Sigmoid colon (tissue), 7 donors: Measurements from ENCODE around the gene ANGEL2. TPM values are rescaled to one million over a fixed set of nuclear protein-coding genes. Genes with fewer than 3 reads are reported as not detected.

Experiments used
- DNase-seq: peaks from one replicate; pipeline ENCODE4 v3.0.0-alpha.2; 2019
- H3K27ac ChIP-seq, 4 donors: fragments of 200-600 bp; sonication (generic); one replicate each; pipeline ENCODE4 v1.5.1; 2016 to 2019; ENCODE audit warnings: mild to moderate bottlenecking in 1 of 4
- H3K27me3 ChIP-seq, 3 donors: fragments of 200-600 bp; sonication (generic); one replicate each; pipeline ENCODE4 v1.5.1; 2019; ENCODE audit warnings: mild to moderate bottlenecking in 1 of 3
- H3K36me3 ChIP-seq, 4 donors: fragments of 200-600 bp; sonication (generic); one replicate each; pipeline ENCODE4 v1.5.1; 2016 to 2019
- H3K4me1 ChIP-seq, 4 donors: fragments of 200-600 bp; sonication (generic); one replicate each; pipeline ENCODE4 v1.5.1; 2017 to 2019
- H3K4me3 ChIP-seq, 4 donors: fragments of 200-600 bp; sonication (generic); one replicate each; pipeline ENCODE4 v1.5.1; 2017 to 2019; ENCODE audit warnings: mild to moderate bottlenecking in 2 of 4, moderate library complexity in 1 of 4
- H3K9me3 ChIP-seq, 4 donors: fragments of 200-600 bp in 3 of 4; sonication (generic) in 3 of 4; one replicate each; pipeline versions ENCODE4 v1.5.1 to v1.6.1; 2013 to 2019
- EP300 ChIP-seq, 4 donors: sonication (generic); formaldehyde crosslinking; IDR thresholded peaks; one replicate each; pipeline ENCODE4 v1.6.1; 2017; ENCODE audit warnings: antibody characterized with exemption in 4 of 4
- POLR2A ChIP-seq, 2 donors: fragments of 450-650 bp; IDR thresholded peaks; one replicate each; pipeline ENCODE4 v1.6.1; 2016; ENCODE audit warnings: antibody characterized with exemption in 2 of 2, mild to moderate bottlenecking in 2 of 2, moderate library complexity in 2 of 2
- POLR2AphosphoS5 ChIP-seq, 4 donors: sonication (generic); formaldehyde crosslinking; IDR thresholded peaks; one replicate each; pipeline ENCODE4 v1.6.1; 2017; ENCODE audit warnings: antibody characterized with exemption in 4 of 4
- WGBS, 2 donors: extraction: QIAGEN DNeasy Blood & Tissue Kit; methylation state at CpG; one replicate each; pipeline ENCODE4 v1.1.7; 2013; 5-methylcytosine and 5-hydroxymethylcytosine counted together
- intact Hi-C: fragments of 100-400 bp; cut with DNase I; formaldehyde crosslinking; loops from one replicate; pipeline ENCODE4 v1.15.1; 2023
- polyA plus RNA-seq, 3 donors: library from polyadenylated mRNA; stranded (reverse); fragments of 200-250 nt; gene quantifications; one replicate each; pipeline ENCODE4 v1.2.3, GENCODE V29; 2013
- total RNA-seq, 4 donors: library from RNA; depleted of rRNA; stranded (reverse); fragments of >200 nt; gene quantifications; one replicate each; pipeline ENCODE4 v1.1.0, GENCODE V29; 2016
- TF ChIP-seq, protein P1 (sequence below), 4 experiments: fragments of 450-650 bp in 3 of 4; fragments of 200-600 bp in 1 of 4; IDR thresholded peaks; one replicate each; pipeline ENCODE4 v1.5.1; 2016 to 2019; ENCODE audit warnings: antibody characterized with exemption in 4 of 4, mild to moderate bottlenecking in 3 of 4, moderate library complexity in 2 of 4
- donor health status: healthy with polysubstance abuse.
- donor health status: Bipolar disorder and iron deficiency.
- donor health status: healthy.

The ANGEL2 gene
- total and polyA plus RNA-seq, 7 donors, result 10.8 to 57.8 (median 37.9) TPM

DNA sequence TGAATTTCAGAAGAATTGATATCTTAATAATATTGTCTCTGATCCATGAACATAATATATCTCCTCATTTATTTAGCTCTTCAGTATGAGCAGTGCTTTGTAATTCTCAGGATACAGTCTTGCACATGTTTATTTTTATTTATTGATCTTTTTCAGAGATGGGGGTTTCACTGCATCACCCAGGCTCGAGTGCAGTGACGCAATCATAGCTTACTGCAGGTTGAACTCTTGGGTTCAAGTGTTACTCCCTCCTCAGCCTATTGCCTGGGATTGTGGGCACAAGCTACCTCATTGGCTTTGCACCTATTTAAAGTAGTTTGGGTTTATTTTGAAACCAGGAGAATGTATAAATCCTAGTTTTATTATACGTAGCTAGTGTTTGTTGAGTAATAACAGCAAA, 40.1 kb upstream of the ANGEL2 start:
- H3K9me3 ChIP-seq, result no peaks in the 10 kb centered on the region
- H3K27me3 ChIP-seq, result no peaks in the 10 kb centered on the region
- H3K36me3 ChIP-seq, result no peaks in the 10 kb centered on the region
- TF ChIP-seq, protein P1, sequence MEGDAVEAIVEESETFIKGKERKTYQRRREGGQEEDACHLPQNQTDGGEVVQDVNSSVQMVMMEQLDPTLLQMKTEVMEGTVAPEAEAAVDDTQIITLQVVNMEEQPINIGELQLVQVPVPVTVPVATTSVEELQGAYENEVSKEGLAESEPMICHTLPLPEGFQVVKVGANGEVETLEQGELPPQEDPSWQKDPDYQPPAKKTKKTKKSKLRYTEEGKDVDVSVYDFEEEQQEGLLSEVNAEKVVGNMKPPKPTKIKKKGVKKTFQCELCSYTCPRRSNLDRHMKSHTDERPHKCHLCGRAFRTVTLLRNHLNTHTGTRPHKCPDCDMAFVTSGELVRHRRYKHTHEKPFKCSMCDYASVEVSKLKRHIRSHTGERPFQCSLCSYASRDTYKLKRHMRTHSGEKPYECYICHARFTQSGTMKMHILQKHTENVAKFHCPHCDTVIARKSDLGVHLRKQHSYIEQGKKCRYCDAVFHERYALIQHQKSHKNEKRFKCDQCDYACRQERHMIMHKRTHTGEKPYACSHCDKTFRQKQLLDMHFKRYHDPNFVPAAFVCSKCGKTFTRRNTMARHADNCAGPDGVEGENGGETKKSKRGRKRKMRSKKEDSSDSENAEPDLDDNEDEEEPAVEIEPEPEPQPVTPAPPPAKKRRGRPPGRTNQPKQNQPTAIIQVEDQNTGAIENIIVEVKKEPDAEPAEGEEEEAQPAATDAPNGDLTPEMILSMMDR (IDR thresholded peaks at IDR 0.05), result no peak
- TF ChIP-seq EP300 (IDR thresholded peaks at IDR 0.05), result no peak
- no peak for TF ChIP-seq POLR2AphosphoS5 (IDR thresholded peaks at IDR 0.05)
- TF ChIP-seq POLR2A (IDR thresholded peaks at IDR 0.05), result no peak
- intact Hi-C loops, result no loop called here
- no peak overlapping the region for H3K4me3 ChIP-seq
- DNase-seq, result no peak
- WGBS, 2 donors, result 79 to 85% methylated on average over 3 of the region's 3 CpGs
- peaks cover 0 to 20% (median 10%) of the 10 kb centered on the region in 4 donors for H3K4me1 ChIP-seq
- no peak overlapping the region for H3K27ac ChIP-seq

DNA sequence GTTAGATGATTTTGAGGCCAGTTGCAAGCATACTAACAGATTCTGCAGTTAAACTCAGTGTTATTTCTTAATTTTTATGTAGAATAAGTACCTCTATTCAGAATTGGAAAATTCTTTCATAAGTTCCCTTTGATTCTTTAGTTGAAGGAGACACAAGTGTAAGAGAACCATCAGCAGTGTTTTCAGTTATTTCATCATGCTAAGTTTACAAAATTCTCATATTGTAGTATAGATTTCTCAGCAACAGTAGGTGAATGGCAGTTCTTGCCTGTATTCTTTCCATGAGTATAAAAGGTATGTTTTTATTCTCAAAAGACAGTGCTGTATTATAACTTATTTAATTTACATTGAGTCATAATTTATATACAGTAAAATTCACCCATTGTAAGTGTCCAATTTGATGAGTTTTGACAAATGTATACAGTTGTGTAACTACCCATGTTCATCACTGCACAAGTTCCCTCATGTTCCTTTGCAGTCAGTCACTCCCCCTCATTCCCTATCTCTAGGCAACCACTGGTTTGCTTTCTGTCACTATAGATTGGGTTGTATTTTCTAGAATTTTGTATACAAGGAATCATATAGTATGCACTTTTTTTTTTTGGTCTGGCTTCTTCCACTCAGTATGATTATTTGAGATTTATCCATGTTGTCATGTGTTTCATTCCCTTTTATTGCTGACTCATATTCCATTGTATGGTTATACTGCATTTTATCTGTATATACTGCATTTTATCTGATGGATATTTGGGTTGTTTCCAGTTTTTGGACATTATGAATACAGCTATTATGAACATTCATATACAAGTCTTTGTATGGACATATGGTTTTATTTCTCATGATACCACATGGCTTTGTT, 39.3 kb upstream of the ANGEL2 start:
- no peak overlapping the region for H3K4me3 ChIP-seq
- H3K36me3 ChIP-seq, result no peaks in the 10 kb centered on the region
- no peak overlapping the region for H3K27ac ChIP-seq
- H3K4me1 ChIP-seq, result peaks cover 0 to 25% (median 10%) of the 10 kb centered on the region in 4 donors
- intact Hi-C loops, result no loop called here
- H3K27me3 ChIP-seq, result no peaks in the 10 kb centered on the region
- TF ChIP-seq EP300 (IDR thresholded peaks at IDR 0.05) (no peak), POLR2AphosphoS5 (IDR thresholded peaks at IDR 0.05) (no peak), POLR2A (IDR thresholded peaks at IDR 0.05) (no peak)
- TF ChIP-seq, protein P1 (IDR thresholded peaks at IDR 0.05), result no peak
- no peaks in the 10 kb centered on the region for H3K9me3 ChIP-seq
- no peak for DNase-seq

DNA sequence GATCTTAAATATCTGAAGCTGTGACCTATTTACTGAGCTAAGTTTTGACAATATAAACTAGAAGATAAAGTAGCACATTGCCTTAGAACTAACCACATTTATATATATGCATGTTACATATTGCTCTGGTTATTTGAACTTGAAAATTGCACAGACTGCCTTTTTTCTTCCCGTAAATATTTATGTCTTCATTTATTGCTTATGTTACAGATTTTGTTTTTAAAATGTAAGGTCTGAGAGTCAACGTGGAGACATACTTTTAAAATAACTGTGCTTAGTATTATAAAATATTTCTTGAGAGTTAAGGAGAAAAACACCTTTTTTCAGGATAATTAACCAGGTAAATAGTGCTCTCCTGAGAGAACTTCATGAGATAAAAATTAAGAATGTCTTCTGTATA, 38.5 kb upstream of the ANGEL2 start:
- intact Hi-C loops, result no loop called here
- Histone ChIP-seq H3K4me3 (no peak overlapping the region), H3K27me3 (no peaks in the 10 kb centered on the region), H3K36me3 (no peaks in the 10 kb centered on the region), H3K4me1 (peaks cover 0 to 25% (median 10%) of the 10 kb centered on the region in 4 donors), H3K27ac (no peak overlapping the region), H3K9me3 (no peaks in the 10 kb centered on the region)
- no peak for TF ChIP-seq POLR2AphosphoS5 (IDR thresholded peaks at IDR 0.05)
- no peak for TF ChIP-seq EP300 (IDR thresholded peaks at IDR 0.05)
- TF ChIP-seq, protein P1 (IDR thresholded peaks at IDR 0.05), result no peak
- no peak for TF ChIP-seq POLR2A (IDR thresholded peaks at IDR 0.05)
- 87 to 89% methylated on average over 2 of the region's 2 CpGs for WGBS, 2 donors
- DNase-seq, result no peak

DNA sequence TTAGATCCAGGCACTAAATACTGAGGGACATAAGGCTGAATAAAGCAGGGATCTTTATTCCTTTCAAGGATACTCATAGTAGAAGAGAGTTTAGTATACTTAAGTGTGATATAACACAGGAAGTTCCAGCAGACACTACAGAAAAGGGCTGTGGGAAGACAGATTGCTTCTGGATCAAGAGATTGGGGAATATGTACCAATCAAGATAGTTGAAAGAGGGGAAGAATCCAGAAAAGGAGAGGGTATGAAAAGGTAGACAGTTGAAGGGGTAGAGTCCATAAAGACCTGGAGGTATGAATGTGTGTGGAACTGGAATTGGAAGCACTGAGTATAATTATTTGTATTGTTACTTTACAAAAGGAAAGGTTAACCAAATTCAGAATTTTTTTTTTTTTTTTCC, 37.8 kb upstream of the ANGEL2 start:
- intact Hi-C loops, result no loop called here
- no peak for DNase-seq
- H3K36me3 ChIP-seq, result no peaks in the 10 kb centered on the region
- H3K4me3 ChIP-seq, result no peak overlapping the region
- H3K27me3 ChIP-seq, result no peaks in the 10 kb centered on the region
- no peak overlapping the region for H3K27ac ChIP-seq
- TF ChIP-seq EP300 (IDR thresholded peaks at IDR 0.05) (no peak), POLR2AphosphoS5 (IDR thresholded peaks at IDR 0.05) (no peak), POLR2A (IDR thresholded peaks at IDR 0.05) (no peak)
- TF ChIP-seq, protein P1 (IDR thresholded peaks at IDR 0.05), result no peak
- H3K4me1 ChIP-seq, result peaks cover 0 to 25% (median 10%) of the 10 kb centered on the region in 4 donors
- no peaks in the 10 kb centered on the region for H3K9me3 ChIP-seq
